IPS-15b (cell line): ENCODE results near the gene CDKN2B.

Experiments
- H3K27me3 ChIP-seq: one replicate; pipeline ENCODE4 v1.6.1; 2013; ENCODE audit warnings: low read length; ENCODE audit not compliant: control insufficient read depth, insufficient read depth
- H3K36me3 ChIP-seq: one replicate; pipeline ENCODE4 v1.6.1; 2013; ENCODE audit warnings: low read length; ENCODE audit not compliant: control insufficient read depth, insufficient read depth
- H3K4me1 ChIP-seq: one replicate; pipeline ENCODE4 v1.6.1; 2013; ENCODE audit warnings: mild to moderate bottlenecking, low read length; ENCODE audit not compliant: control insufficient read depth, insufficient read depth
- H3K4me3 ChIP-seq: one replicate; pipeline ENCODE4 v1.5.1; 2013; ENCODE audit warnings: low read depth, low read length
- H3K9ac ChIP-seq: one replicate; pipeline ENCODE4 v1.6.1; 2013; ENCODE audit warnings: low read depth, mild to moderate bottlenecking, low read length
- H3K9me3 ChIP-seq: one replicate; pipeline ENCODE4 v1.6.1; 2013; ENCODE audit warnings: mild to moderate bottlenecking, low read length; ENCODE audit not compliant: control insufficient read depth, insufficient read depth

CDKN2B gene

GRCh38 chr9:21989440-21990189 is 19.5 kb downstream of the CDKN2B start:
- Histone ChIP-seq H3K4me3 (peak overlapping the region; percentile 39), H3K9ac (no peak overlapping the region), H3K9me3 (no peaks in the 10 kb centered on the region), H3K36me3 (no peaks in the 10 kb centered on the region), H3K4me1 (peaks cover 5% of the 10 kb centered on the region), H3K27me3 (peaks cover 95% of the 10 kb centered on the region)

DNA sequence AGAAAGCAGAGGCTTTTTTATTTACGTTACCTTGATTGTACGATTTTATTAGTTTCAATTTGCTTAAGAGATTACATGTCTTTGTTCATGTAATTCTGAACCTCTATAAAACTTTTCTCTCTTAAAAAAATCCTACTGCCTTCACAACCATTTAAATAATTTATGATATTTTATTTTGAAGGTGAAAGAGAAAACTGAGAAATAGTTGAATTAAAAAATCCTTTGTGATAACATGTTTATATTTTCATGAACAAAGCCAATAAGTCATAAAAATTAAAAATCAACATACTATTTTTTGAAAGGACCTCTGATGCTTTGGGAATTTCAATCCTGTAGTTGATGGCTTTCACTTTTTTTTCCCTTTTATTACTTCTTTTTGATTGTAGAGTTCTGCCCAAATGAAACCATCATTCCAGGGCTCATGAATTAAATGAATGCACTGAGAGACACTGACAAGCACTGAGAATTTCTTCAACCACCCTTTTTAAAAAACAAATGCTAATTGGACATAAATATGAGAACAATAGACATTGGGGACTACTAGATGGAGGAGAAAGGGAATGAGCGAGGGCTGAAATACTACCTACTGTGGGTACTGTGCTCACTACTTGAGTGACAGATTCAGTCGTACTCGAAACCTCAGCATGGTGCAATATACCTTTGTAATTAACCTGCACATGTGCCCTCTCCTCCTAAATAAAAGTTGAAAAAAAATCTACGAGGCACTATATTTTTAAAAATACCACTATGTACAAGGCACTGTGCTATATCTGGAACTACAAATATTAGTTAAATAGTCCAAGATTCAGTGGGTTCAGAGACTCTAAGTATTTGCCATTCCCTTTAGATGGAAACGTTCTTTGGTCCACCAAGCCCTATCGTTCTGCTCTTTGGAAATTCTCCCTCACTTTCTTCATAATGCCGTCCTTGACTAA is 20.8 kb downstream of the CDKN2B start:
- Histone ChIP-seq H3K4me3 (no peak overlapping the region), H3K9me3 (no peaks in the 10 kb centered on the region), H3K9ac (no peak overlapping the region), H3K36me3 (no peaks in the 10 kb centered on the region), H3K4me1 (peaks cover 2% of the 10 kb centered on the region), H3K27me3 (peaks cover 100% of the 10 kb centered on the region)

- no peak overlapping the region for H3K4me3 ChIP-seq
- peaks cover 2% of the 10 kb centered on the region for H3K4me1 ChIP-seq
- no peaks in the 10 kb centered on the region for H3K36me3 ChIP-seq
- peaks cover 100% of the 10 kb centered on the region for H3K27me3 ChIP-seq
- no peaks in the 10 kb centered on the region for H3K9me3 ChIP-seq
- no peak overlapping the region for H3K9ac ChIP-seq
These were observed 23.0 kb downstream of the CDKN2B start for GRCh38 chr9:21985964-21986667.

DNA sequence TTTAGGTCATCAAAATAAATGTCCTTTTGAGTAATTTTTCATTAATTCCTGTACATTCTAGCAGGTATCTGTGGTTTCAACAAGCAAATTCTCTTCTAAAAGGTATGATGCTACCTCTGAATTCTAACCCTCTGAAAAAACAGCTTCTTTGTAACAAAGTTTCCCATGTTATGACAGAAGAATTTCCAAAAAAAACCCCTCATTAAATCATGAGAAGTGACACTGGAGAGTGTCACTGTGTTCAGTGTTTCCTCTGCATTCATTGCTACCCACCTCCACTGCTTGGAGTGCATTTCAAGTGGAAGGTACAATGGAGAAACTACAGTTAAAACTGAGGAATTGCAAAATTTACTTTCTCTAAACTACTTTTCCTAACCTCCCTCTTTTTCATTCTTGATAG is 25.0 kb downstream of the CDKN2B start:
- no peaks in the 10 kb centered on the region for H3K9me3 ChIP-seq
- no peaks in the 10 kb centered on the region for H3K4me1 ChIP-seq
- H3K9ac ChIP-seq: no peak overlapping the region
- peaks cover 95% of the 10 kb centered on the region for H3K27me3 ChIP-seq
- H3K4me3 ChIP-seq: no peak overlapping the region
- no peaks in the 10 kb centered on the region for H3K36me3 ChIP-seq

DNA sequence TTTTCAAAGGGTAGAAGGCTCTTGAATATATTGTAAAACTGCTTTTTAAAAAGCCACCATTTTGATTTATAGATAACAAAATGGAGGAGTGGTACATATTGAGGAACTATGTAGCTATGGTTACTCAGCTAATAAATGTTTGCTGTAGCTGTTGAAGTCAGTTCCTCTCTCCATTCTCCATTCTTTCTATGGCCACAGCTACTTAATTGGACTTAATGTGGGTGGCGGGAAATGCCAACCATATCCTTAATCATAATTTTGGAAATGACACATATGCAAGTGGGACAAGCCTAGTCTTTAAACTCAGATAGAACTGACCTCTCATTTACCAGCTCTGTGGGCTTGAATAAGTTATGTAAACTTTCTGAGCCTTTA is 25.6 kb downstream of the CDKN2B start:
- peaks cover 95% of the 10 kb centered on the region for H3K27me3 ChIP-seq
- H3K4me1 ChIP-seq: no peaks in the 10 kb centered on the region
- no peaks in the 10 kb centered on the region for H3K9me3 ChIP-seq
- H3K4me3 ChIP-seq: no peak overlapping the region
- no peak overlapping the region for H3K9ac ChIP-seq
- no peaks in the 10 kb centered on the region for H3K36me3 ChIP-seq

DNA sequence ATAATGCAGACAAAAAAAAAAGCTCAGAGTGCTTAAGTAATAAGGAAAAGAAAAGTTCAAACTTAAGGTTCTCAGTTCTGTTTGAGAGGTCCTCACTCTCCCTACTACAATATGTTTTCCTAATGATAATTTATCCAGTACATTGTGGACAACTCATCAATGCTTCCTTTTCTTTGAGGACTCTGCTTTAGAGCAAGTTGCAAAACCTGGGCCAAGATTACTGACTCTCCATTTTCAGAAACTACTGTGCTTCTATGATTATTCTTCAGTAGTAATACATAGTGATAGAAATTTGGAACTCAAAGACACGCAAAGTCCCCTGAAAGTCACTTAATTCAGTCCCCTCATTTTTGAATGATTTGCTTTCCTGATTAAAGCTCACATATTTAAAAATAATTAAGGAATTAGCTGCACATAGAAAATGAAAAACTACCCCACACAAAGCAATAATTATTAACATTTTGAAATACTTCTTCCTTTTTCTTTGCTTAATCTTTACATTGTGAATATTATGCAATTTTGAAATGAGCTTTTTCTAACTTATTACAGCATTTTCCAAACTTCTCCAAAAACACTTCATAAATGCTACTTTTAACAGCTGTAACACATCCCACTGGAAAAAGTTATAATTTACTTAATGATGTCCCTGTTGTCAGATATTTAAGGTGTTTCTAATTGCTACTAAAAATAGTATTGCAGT is 26.1 kb downstream of the CDKN2B start:
- peaks cover 95% of the 10 kb centered on the region for H3K27me3 ChIP-seq
- H3K4me1 ChIP-seq: no peaks in the 10 kb centered on the region
- H3K4me3 ChIP-seq: no peak overlapping the region
- no peak overlapping the region for H3K9ac ChIP-seq
- H3K36me3 ChIP-seq: no peaks in the 10 kb centered on the region
- no peaks in the 10 kb centered on the region for H3K9me3 ChIP-seq

DNA sequence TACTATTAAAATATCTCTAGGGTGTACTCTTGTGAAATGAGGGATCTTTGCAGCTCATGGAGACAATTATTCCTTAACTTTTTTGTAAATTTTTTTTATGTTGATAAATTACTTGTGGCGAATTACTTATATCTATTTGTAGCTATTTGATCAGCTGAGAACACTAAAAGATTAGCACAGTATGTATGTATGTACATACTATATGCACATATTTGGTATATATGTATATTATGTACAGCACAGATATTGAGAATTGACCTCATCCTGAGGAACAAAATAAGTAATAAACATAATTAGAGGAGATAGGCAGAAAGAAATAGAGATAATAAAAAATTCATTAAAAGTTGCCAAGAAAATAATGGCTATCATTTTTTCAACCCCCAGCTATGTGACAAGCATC is 26.7 kb downstream of the CDKN2B start:
- no peak overlapping the region for H3K9ac ChIP-seq
- no peak overlapping the region for H3K4me3 ChIP-seq
- no peaks in the 10 kb centered on the region for H3K9me3 ChIP-seq
- H3K4me1 ChIP-seq: no peaks in the 10 kb centered on the region
- no peaks in the 10 kb centered on the region for H3K36me3 ChIP-seq
- peaks cover 95% of the 10 kb centered on the region for H3K27me3 ChIP-seq

DNA sequence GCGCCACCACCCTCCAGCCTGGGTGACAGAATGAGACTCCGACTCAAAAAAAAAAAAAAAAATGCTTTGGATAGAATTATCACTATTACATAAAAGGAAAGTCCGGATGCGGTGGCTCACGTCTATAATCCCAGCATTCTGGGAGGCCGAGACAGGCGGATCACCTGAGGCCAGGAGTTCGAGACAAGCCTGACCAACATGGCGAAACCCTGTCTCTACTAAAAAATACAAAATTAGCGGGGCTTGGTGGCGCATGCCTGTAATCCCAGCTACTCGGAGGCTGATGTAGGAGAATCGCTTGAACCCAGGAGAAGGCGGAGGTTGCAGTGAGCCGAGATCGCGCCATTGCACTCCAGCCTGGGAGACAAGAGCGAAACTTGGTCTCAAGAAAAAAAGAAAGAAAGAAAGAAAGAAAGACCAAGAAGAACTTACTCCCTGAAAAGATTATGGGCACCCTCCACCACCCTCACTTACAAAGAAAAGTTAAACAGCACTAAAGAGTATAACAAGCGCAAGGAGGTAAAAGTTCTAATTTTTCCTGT is 32.7 kb downstream of the CDKN2B start:
- Histone ChIP-seq H3K9me3 (no peaks in the 10 kb centered on the region), H3K4me3 (no peak overlapping the region), H3K9ac (no peak overlapping the region), H3K36me3 (no peaks in the 10 kb centered on the region), H3K27me3 (peaks cover 89% of the 10 kb centered on the region), H3K4me1 (peaks cover 8% of the 10 kb centered on the region)

DNA sequence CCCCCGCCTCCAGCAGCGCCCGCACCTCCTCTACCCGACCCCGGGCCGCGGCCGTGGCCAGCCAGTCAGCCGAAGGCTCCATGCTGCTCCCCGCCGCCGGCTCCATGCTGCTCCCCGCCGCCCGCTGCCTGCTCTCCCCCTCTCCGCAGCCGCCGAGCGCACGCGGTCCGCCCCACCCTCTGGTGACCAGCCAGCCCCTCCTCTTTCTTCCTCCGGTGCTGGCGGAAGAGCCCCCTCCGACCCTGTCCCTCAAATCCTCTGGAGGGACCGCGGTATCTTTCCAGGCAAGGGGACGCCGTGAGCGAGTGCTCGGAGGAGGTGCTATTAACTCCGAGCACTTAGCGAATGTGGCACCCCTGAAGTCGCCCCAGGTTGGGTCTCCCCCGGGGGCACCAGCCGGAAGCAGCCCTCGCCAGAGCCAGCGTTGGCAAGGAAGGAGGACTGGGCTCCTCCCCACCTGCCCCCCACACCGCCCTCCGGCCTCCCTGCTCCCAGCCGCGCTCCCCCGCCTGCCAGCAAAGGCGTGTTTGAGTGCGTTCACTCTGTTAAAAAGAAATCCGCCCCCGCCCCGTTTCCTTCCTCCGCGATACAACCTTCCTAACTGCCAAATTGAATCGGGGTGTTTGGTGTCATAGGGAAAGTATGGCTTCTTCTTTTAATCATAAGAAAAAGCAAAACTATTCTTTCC is 34.2 kb downstream of the CDKN2B start:
- peak overlapping the region; percentile 55 for H3K4me3 ChIP-seq
- H3K36me3 ChIP-seq: no peaks in the 10 kb centered on the region
- H3K9ac ChIP-seq: no peak overlapping the region
- peaks cover 8% of the 10 kb centered on the region for H3K4me1 ChIP-seq
- H3K9me3 ChIP-seq: no peaks in the 10 kb centered on the region
- peaks cover 94% of the 10 kb centered on the region for H3K27me3 ChIP-seq

DNA sequence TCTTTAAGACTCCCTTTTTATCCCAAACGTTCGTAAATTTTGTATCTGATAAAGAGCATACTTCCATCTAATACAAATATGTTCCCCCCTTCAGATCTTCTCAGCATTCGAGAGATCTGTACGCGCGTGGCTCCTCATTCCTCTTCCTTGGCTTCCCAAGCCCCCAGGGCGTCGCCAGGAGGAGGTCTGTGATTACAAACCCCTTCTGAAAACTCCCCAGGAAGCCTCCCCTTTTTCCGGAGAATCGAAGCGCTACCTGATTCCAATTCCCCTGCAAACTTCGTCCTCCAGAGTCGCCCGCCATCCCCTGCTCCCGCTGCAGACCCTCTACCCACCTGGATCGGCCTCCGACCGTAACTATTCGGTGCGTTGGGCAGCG is 34.8 kb downstream of the CDKN2B start:
- Histone ChIP-seq H3K9me3 (no peaks in the 10 kb centered on the region), H3K27me3 (peaks cover 94% of the 10 kb centered on the region), H3K4me3 (peak overlapping the region; percentile 55), H3K4me1 (peaks cover 8% of the 10 kb centered on the region), H3K9ac (no peak overlapping the region), H3K36me3 (no peaks in the 10 kb centered on the region)
